GM23338 (cell line): ENCODE measurements around the gene ZCCHC13.
"Not testable (repeated sequence)": the region's sequence is repeated elsewhere in the genome, so short reads cannot be mapped to it uniquely, and the experiment has no call there.

Experiments
- CREB1 ChIP-seq: fragments of 250-450 bp; sonication (Bioruptor Pico); IDR thresholded peaks from 2 replicates; pipeline ENCODE4 v1.5.0; 2020; ENCODE audit warnings: low read depth, mild to moderate bottlenecking, moderate library complexity
- ETS1 ChIP-seq: IDR thresholded peaks from 2 replicates; pipeline ENCODE4 v1.6.1; 2016; ENCODE audit warnings: antibody characterized with exemption
- EZH2 ChIP-seq: fragments of 200-600 bp; sonication (generic); IDR thresholded peaks from one replicate; pipeline ENCODE4 v1.8.0; 2017; ENCODE audit warnings: antibody characterized with exemption, mild to moderate bottlenecking, low read depth; ENCODE audit not compliant: unreplicated experiment
- EZH2phosphoT487 ChIP-seq: fragments of 200-600 bp; sonication (generic); IDR thresholded peaks from one replicate; pipeline ENCODE4 v1.8.1; 2018; ENCODE audit warnings: antibody characterized with exemption; ENCODE audit not compliant: unreplicated experiment
- JUNB ChIP-seq: IDR thresholded peaks from one replicate; pipeline ENCODE4 v1.6.1; 2016; ENCODE audit warnings: antibody characterized with exemption; ENCODE audit not compliant: unreplicated experiment
- NANOG ChIP-seq: IDR thresholded peaks from 2 replicates; pipeline ENCODE4 v1.6.1; 2016; ENCODE audit warnings: antibody characterized with exemption, borderline replicate concordance
- POLR2AphosphoS5 ChIP-seq: IDR thresholded peaks from 2 replicates; pipeline ENCODE4 v1.6.1; 2016; ENCODE audit warnings: antibody characterized with exemption, low read depth
- STAT1 ChIP-seq: IDR thresholded peaks from one replicate; pipeline ENCODE4 v1.6.1; 2016; ENCODE audit warnings: antibody characterized with exemption; ENCODE audit not compliant: unreplicated experiment
- ZNF462 ChIP-seq: fragments of 250-450 bp; sonication (Bioruptor Pico); IDR thresholded peaks from 2 replicates; pipeline ENCODE4 v1.5.0; 2020; ENCODE audit warnings: mild to moderate bottlenecking, moderate library complexity
- TF ChIP-seq, protein P1 (sequence below), 2 experiments: fragments of 200-600 bp in 1 of 2; sonication (generic) in 1 of 2; conservative IDR thresholded peaks; 2 replicates each; pipeline versions ENCODE4 v1.5.1 to v1.6.1; 2016 to 2017; ENCODE audit warnings: antibody characterized with exemption in 2 of 2, low read depth in 2 of 2, mild to moderate bottlenecking in 2 of 2, moderate library complexity in 1 of 2
- TF ChIP-seq, protein P2 (sequence below): IDR thresholded peaks from one replicate; pipeline ENCODE4 v1.6.1; 2018; ENCODE audit warnings: antibody characterized with exemption; ENCODE audit not compliant: unreplicated experiment

GRCh38 chrX:74342211-74342610, 38.2 kb downstream of the ZCCHC13 start:
- TF ChIP-seq, protein P1, sequence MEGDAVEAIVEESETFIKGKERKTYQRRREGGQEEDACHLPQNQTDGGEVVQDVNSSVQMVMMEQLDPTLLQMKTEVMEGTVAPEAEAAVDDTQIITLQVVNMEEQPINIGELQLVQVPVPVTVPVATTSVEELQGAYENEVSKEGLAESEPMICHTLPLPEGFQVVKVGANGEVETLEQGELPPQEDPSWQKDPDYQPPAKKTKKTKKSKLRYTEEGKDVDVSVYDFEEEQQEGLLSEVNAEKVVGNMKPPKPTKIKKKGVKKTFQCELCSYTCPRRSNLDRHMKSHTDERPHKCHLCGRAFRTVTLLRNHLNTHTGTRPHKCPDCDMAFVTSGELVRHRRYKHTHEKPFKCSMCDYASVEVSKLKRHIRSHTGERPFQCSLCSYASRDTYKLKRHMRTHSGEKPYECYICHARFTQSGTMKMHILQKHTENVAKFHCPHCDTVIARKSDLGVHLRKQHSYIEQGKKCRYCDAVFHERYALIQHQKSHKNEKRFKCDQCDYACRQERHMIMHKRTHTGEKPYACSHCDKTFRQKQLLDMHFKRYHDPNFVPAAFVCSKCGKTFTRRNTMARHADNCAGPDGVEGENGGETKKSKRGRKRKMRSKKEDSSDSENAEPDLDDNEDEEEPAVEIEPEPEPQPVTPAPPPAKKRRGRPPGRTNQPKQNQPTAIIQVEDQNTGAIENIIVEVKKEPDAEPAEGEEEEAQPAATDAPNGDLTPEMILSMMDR (conservative IDR thresholded peaks at IDR 0.05; ENCODE audit: low read depth in 2 of 2): not testable (repeated sequence)
- not testable (repeated sequence) for TF ChIP-seq POLR2AphosphoS5; EZH2; CREB1 (CRISPR knock-in tag); STAT1; JUNB; EZH2phosphoT487; ETS1; ZNF462 (CRISPR knock-in tag); NANOG
- TF ChIP-seq, protein P2, sequence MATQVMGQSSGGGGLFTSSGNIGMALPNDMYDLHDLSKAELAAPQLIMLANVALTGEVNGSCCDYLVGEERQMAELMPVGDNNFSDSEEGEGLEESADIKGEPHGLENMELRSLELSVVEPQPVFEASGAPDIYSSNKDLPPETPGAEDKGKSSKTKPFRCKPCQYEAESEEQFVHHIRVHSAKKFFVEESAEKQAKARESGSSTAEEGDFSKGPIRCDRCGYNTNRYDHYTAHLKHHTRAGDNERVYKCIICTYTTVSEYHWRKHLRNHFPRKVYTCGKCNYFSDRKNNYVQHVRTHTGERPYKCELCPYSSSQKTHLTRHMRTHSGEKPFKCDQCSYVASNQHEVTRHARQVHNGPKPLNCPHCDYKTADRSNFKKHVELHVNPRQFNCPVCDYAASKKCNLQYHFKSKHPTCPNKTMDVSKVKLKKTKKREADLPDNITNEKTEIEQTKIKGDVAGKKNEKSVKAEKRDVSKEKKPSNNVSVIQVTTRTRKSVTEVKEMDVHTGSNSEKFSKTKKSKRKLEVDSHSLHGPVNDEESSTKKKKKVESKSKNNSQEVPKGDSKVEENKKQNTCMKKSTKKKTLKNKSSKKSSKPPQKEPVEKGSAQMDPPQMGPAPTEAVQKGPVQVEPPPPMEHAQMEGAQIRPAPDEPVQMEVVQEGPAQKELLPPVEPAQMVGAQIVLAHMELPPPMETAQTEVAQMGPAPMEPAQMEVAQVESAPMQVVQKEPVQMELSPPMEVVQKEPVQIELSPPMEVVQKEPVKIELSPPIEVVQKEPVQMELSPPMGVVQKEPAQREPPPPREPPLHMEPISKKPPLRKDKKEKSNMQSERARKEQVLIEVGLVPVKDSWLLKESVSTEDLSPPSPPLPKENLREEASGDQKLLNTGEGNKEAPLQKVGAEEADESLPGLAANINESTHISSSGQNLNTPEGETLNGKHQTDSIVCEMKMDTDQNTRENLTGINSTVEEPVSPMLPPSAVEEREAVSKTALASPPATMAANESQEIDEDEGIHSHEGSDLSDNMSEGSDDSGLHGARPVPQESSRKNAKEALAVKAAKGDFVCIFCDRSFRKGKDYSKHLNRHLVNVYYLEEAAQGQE: not testable (repeated sequence)
